ENCODE data around the gene SEMA3A.
"Not testable (repeated sequence)": the region's sequence is repeated elsewhere in the genome, so short reads cannot be mapped to it uniquely, and the experiment has no call there.

SEMA3A gene

GRCh38 chr7:84060000-84060399, 134.6 kb downstream of the SEMA3A start:
- no peak for DNase-seq (ENCODE audit: low spot score)

- no peak for DNase-seq (ENCODE audit: low spot score)
Measured at GRCh38 chr7:84058311-84059076, 136.1 kb downstream of the SEMA3A start.

- no peak for DNase-seq (ENCODE audit: low spot score)
Measured at GRCh38 chr7:84057576-84057975, 137.0 kb downstream of the SEMA3A start.

GRCh38 chr7:84055904-84056605, 138.5 kb downstream of the SEMA3A start:
- no peak for DNase-seq (ENCODE audit: low spot score)

GRCh38 chr7:84055199-84055598, 139.4 kb downstream of the SEMA3A start:
- not testable (repeated sequence) for DNase-seq (ENCODE audit: low spot score)

GRCh38 chr7:84049071-84049836, 145.3 kb downstream of the SEMA3A start:
- no peak for DNase-seq (ENCODE audit: low spot score)

- no peak for DNase-seq (ENCODE audit: low spot score)
Measured at GRCh38 chr7:84047085-84047484, 147.5 kb downstream of the SEMA3A start.

- DNase-seq (ENCODE audit: low spot score), result no peak
Measured at GRCh38 chr7:84044834-84045233, 149.8 kb downstream of the SEMA3A start.

GRCh38 chr7:84043661-84044191, 150.9 kb downstream of the SEMA3A start:
- DNase-seq (ENCODE audit: low spot score), result no peak

- no peak for DNase-seq (ENCODE audit: low spot score)
Measured at GRCh38 chr7:84042110-84042539, 152.5 kb downstream of the SEMA3A start.

- DNase-seq (ENCODE audit: low spot score), result no peak
Measured at GRCh38 chr7:84041649-84042048, 152.9 kb downstream of the SEMA3A start.

GRCh38 chr7:84040355-84040754, 154.2 kb downstream of the SEMA3A start:
- no peak for DNase-seq (ENCODE audit: low spot score)

- no peak for DNase-seq (ENCODE audit: low spot score)
Measured at GRCh38 chr7:84039432-84039831, 155.2 kb downstream of the SEMA3A start.

- no peak for DNase-seq (ENCODE audit: low spot score)
Measured at GRCh38 chr7:84027678-84028077, 166.9 kb downstream of the SEMA3A start.

- no peak for DNase-seq (ENCODE audit: low spot score)
Measured at GRCh38 chr7:84025332-84025927, 169.2 kb downstream of the SEMA3A start.

GRCh38 chr7:84022684-84023308, 171.8 kb downstream of the SEMA3A start:
- peak; percentile 65 for DNase-seq (ENCODE audit: low spot score)

- DNase-seq (ENCODE audit: low spot score), result no peak
Measured at GRCh38 chr7:84022009-84022408, 172.6 kb downstream of the SEMA3A start.

GRCh38 chr7:84021292-84021908, 173.2 kb downstream of the SEMA3A start:
- peak; percentile 9 for DNase-seq (ENCODE audit: low spot score)

GRCh38 chr7:84017651-84018050, 176.9 kb downstream of the SEMA3A start:
- DNase-seq (ENCODE audit: low spot score), result no peak

- DNase-seq (ENCODE audit: low spot score), result no peak
Measured at GRCh38 chr7:84013616-84014240, 180.9 kb downstream of the SEMA3A start.

GRCh38 chr7:84009782-84010181, 184.8 kb downstream of the SEMA3A start:
- no peak for DNase-seq (ENCODE audit: low spot score)

Measured in cerebellar cortex (tissue), 1 donor.